GM21825 (cell line): ENCODE results near the gene PARP2.
"Not testable (repeated sequence)": the region's sequence is repeated elsewhere in the genome, so short reads cannot be mapped to it uniquely, and the experiment has no call there.

Experiments
- ATAC-seq: cut with Tn5 transposase; IDR thresholded peaks from one replicate; pipeline ENCODE4 v1.9.1; 2021; ENCODE audit warnings: mild to moderate bottlenecking, moderate library complexity; ENCODE audit not compliant: unreplicated experiment

PARP2 gene, protein sequence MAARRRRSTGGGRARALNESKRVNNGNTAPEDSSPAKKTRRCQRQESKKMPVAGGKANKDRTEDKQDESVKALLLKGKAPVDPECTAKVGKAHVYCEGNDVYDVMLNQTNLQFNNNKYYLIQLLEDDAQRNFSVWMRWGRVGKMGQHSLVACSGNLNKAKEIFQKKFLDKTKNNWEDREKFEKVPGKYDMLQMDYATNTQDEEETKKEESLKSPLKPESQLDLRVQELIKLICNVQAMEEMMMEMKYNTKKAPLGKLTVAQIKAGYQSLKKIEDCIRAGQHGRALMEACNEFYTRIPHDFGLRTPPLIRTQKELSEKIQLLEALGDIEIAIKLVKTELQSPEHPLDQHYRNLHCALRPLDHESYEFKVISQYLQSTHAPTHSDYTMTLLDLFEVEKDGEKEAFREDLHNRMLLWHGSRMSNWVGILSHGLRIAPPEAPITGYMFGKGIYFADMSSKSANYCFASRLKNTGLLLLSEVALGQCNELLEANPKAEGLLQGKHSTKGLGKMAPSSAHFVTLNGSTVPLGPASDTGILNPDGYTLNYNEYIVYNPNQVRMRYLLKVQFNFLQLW

DNA sequence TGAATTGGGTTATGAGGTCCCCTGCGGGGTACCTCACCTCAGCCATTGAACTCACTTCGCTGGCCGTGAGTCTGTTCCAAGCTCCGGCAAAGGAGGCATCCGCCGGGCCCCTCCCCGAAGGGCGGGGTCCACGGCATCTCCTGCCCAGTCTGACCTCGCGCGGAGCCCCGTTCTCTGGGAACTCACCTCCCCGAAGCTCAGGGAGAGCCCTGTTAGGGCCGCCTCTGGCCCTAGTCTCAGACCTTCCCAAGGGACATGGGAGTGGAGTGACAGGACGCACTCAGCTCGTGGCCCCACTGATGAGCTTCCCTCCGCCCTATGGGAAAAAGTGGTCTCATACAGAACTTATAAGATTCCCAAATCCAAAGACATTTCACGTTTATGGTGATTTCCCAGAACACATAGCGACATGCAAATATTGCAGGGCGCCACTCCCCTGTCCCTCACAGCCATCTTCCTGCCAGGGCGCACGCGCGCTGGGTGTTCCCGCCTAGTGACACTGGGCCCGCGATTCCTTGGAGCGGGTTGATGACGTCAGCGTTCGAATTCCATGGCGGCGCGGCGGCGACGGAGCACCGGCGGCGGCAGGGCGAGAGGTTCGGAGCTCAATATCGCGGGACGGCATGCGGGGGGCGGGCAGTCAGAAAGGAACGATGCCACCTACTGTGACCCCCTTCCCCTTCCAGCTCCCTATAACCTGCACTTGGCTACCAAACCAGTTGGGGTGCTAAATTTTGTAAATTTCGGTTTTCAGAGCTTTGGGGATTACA lies at the start of gene PARP2:
Gene PARP2, plus strand, starts transcription at position 544 of the 770 bp plus-strand sequence. Its CDS starts 7 bp downstream, at position 551.
- peak; percentile 94 for ATAC-seq

DNA sequence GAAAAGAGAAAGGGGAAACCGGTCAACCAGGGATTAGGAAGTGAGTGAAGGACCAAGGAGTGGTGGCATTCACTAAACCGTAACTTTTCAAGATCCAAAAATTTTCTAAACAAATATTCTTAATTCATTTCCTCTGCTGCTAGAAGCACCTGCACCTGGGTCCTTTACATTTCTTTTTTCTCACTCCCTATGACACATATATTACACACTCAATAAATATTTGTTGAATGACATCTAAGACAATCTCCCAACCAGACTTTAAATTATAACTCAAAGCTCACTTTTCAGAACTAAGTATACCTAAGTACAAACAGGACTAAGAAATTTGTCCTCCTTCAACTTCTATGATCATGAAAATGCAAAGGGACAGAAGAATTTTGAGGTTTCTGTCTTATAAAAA lies 48.8 kb upstream of the PARP2 start:
- no peak for ATAC-seq

DNA sequence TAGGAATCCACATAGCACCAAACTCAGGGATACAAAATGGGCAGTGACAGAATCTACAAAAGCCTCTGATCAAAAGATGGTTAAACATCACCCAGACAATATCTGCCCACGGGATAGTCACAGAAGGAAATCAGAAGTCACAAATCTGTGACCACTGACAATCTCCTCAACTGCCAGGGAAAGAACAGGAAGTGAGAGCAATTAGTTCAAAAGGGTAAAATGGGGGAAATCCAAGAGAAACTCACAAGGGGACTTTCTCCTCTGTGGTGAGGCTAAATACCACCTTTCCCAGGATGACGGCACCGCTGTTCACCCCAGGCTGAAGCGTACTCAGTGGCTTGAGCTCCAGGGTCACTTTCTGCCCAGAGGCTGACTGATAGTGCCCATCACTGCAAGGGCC lies 48.4 kb upstream of the PARP2 start:
- peak; percentile 85 for ATAC-seq

DNA sequence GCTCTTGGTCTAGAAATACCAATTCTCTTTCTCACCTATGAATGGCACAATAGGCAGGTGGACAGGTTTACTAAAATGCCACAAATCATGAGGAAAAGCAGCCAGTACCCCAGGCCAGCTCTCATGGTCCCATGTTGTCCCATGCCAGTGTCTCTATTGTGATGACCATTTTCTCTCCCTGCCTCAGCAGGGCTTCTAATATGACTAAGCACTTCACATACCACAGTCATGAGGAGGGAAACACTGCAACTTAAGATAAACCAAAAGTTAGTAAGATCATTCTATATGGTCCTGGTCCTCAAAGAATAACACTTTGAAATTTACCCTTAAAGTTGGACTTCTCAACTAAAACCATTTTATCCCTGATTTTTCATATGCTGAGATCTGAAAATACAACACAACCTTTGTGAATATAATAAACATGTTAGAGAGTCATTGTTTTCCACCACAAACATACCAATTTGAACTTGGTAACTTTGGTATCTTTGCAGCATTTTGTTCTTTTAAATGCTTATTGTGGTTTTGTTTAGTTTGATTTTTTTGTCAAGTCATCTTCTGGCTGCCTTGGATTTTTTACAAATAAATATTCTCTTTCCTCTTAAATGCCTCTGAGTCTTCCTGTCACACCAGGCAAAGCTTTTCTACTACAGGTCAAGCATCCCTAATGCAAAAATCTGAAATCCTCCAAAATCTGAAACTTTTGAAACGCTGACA lies 41.2 kb upstream of the PARP2 start:
- ATAC-seq, result no peak

DNA sequence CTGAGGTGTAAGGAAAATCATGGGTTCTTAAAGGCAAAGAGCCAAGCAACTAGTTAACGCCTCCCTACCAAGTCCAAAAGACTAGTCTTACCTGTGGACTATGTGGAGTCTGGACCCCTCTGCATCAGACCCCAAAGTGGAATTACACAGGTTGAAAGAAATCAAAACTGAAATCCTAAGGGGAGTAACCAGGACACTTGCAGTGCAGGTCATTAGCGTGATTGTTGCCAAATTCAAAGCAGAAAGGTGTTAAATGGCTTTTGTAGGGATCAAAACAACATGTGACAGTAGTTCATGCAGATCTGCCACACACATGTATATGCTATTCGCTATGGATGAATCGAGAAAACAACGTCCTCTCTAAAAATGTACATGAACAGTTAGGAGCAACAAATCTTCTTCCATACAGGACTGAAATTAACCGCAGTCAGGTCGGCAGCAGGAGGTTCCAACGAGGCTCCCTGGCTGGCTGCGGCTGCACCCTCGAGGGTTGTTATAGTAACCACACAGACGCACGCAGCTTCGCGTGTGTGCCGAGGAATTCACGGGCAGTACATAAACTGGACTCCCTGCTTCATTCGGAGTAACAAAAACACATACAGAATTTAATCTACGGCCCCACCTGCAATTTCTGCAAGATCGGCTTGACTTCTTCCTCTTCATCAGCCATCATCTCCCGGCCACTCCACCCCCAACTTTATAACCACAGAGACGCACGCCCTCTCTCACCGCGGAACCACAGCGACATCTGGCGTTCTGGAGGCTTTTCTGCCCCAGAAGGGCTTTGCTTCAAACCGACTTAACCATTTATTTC lies 38.0 kb upstream of the PARP2 start, which contains the start of gene TTC5:
Gene TTC5, minus strand, starts transcription at position 687 of the 814 bp plus-strand sequence. Its CDS starts 14 bp downstream, at position 673.
- peak; percentile 82 for ATAC-seq

DNA sequence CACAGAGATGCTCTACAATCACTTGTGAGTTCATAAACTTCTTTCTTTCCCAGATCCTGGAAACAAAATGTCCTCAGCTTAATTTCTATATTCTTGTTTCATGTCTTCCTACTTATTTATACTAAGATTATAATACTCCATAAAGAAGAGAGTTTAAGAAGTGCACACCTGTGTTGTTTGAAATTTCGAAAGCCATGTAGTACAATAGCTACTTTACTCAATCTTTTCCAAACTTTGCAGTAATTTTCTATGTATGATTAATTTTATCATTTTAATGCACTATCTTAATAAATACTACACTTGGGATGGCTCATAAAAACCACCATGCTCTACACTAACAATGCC lies 37.4 kb upstream of the PARP2 start:
- no peak for ATAC-seq

DNA sequence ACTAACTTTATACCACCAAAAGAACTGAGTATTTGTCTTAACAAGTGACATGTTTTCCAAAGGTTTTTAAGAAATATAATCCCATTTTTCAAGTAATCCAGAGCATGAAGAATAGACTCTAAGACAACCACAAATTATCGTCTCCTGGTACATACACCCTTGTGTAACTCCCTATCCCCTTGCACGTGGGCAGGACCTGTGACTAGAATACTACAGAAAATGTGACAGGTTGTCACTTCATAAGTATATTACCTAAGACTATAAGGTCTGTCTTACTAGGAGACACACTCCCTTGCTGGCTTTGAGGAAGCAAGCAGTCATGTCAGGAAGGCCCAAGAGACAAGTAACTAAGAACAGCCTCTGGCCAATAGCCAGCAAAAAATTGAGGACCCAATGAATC lies 29.4 kb upstream of the PARP2 start:
- no peak for ATAC-seq

DNA sequence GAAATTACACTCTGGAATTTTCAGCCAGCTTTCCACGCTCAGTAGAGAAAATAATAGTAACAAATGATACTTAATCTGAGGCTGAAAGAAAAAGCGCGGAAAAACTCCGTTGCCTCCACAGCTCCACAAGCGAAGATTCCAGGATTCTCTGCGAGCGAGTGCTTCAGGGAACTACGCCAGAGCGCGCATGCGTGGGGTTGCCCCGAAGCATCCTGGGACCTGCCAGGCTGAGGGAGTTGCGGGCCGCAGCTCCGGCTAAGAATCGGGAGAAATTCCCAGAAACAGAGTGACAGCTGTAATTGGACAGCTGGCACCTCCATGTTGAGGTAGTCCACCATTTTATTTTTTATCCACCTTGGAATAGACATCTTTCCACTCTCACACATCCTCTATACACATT lies 25.7 kb upstream of the PARP2 start:
- no peak for ATAC-seq

DNA sequence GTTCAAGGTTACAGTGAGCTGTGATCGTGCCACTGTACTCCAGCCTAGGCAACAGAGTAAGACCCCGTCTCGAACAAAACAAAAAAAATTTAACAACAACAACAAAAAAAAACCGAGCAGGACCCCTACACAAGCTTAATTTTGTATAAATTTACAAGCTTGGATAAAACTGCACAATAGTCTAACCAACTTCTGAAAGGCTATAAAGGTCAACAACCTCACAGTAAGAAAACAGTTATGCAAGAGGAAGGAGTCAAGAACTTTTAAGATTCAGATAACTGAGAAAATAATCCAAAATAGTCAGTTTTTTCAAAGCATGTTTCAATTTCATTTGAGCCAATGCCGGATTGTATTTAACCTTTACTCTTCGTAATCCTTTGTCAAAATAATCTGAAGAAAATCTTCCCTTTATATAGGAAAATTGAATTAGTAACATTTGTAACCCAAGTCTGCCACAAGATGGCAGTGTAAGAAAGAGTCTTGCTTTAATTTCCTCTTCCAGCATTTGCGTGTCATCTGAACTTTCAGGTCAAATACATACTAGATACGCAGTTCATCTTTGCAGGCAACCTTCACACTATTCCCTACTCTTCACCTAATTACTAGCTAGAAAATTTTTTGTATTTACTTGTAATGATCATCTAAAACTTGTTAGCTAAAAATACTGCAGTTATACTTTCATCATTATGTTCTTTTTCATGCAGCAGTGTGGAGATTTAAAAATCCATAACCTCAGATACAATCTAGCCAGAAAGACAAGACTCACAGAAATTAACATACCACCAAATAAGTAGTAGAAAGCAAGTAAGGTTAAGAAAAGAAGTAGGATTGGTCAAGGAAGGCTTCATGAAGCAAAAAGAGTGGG lies 16.2 kb upstream of the PARP2 start:
- ATAC-seq, result no peak

DNA sequence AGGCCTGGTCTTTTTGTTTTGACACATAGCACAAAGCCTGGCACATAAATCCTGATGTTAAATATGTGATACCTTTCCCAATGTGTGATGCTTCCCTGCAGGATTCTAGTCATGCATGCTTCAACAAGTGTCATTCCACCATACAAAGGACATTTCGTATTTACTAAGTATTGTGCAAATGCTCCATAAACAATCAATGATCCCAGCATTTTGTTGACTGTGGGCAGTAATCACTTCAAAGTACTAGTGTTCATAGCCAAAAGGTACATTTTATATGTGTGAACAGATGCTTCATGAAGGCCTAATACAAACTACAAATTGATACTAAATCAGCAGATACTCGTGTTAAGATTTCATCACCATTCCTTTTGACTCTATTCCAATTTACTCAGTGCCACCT lies 14.7 kb upstream of the PARP2 start:
- ATAC-seq, result no peak

DNA sequence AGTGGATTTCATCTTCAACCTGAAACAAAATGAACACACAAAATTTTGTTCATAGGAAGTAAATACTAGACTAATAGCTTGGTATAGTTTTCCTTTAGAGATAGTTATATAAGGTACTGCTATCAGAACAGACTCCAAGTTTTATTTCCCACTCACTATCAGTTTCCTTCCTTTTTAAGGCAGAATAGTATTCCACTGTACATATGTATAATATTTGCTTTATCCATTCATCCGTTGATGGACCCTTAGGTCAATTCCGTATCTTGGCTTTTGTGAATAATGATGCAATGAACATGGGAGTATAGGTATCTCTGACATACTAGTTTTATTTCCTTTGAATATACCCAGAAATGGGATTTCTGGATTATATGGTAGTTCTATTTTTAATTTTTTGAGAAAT lies 14.1 kb upstream of the PARP2 start:
- no peak for ATAC-seq

DNA sequence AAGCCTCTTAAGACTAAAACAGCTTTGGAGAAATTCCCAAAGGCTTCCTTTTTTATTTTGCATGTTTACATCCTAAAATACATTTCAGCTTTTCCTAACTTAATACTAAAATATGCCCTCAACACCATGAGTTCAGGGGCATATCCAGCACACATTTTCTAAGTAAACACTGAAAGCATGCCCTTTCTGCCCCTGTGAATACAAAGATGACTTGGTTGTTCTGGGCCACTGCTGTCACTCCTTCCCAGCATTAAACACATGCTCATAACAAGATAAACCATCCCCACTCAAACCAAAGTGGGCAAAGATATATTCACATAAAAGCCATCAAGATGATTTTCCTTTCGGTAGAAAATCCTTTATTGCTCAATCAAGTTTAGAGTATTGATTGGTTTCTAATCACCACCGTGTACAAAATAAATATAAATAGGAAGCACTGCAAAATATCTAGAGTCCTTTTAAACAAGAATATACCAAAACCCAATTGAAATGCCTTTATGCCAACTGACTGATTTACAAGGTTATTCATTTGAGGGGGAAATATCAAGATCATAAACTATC lies 12.3 kb upstream of the PARP2 start:
- ATAC-seq, result no peak

DNA sequence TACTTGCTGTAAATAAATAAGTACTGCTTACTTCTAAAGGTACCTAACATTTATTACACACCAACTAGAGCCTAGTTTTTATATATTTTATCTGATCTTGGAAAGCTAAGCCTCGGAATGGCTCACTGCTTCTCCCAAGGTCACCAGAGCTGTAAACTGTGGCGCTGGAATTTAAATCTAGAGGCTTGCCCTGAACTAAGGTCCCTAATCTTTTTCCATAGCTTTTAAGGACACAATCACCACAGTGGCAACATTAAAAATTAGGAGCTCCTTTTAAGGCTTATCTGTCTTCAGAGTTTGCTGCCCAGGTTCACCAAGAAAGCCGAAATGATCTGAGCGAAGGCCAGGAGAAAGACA lies 11.0 kb upstream of the PARP2 start:
- ATAC-seq, result no peak

DNA sequence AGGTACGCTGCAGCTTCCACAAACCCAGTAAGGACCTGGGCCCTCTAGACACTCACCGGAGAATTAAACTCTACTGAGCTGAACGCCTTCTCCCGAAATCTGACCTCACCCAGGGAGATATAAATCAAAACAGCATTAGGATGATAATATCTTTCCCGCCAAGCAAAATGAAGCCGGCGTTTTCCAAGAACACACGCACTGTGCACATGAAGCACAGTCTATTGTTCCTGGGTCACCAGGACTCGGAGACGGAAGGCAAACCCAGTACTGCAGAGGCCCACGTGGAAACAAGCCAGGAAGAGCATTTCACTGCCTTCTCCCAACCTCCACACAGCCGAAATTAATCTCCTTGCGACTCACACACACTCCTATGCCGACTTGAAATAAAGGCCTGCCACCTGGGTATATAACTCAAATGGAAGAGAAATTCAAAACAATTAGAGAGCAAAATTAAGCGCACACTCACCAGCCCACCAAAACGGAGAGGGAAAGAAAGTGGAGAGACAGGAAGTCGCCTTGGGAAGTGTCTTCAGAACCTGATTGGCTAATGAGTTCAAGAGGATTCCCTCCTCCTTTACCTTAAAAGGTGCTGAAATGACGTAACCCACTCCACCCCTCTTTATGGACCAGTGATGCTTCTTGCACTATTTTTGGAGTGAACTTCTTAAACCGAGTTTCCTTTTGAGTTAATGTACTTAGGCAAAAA lies 10.5 kb upstream of the PARP2 start, which contains the start of gene CCNB1IP1:
Gene CCNB1IP1, minus strand, starts transcription at position 492 of the 706 bp plus-strand sequence. CDS start 16,756 bp downstream, outside the sequence.
- peak; percentile 92 for ATAC-seq

DNA sequence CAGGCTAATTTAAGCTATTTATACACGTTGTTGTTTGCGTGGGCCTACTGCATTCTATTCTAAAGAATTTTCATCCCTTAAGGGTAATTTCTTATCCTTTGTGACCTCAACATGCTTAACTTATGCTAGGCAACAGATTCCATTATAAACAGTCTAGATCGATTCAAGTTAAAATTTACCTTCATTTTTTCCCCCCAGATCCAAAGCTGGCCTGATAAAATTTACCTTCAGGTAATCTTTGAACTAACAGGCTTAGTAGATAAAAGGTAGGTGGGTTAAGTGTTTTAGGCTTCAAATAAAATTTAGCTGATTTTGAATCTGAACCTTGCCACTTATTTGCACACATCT lies 10.0 kb upstream of the PARP2 start:
- no peak for ATAC-seq

DNA sequence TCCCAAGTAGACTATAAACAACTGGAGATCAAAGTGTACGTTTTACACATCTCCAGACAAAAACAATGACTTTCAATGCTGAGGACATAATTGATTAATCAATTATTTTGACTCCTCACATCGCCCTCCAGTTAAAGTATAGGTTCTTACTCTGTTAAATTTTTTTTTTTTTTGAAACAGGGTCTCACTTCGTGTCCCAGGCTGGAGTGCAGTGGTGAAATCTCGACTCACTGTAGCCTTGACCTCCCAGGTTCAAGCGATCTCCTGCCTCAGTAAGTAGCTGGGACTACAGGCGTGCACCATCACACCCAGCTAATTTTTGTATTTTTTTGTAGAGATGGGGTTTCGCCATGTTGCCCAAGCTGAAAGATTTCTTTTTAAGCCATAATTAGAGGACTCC lies 9.4 kb upstream of the PARP2 start:
- ATAC-seq, result no peak

DNA sequence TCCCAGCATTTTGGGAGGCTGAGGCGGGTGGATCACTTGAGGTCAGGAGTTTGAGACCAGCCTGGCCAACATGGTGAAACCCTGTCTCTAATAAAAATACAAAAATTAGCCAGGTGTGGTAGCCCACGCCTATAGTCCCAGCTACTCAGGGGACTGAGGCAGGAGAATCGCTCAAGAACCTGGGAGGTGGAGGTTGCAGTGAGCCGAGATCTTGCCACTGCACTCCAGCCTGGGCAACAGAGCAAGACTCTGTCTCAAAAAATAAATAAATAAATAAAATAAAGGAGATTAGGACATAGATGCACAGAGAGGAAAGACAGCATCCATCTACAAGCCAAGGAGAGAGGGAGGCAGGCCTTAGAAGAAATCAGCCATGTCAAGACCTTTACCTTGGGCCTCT lies 2.4 kb upstream of the PARP2 start:
- ATAC-seq, result not testable (repeated sequence)

DNA sequence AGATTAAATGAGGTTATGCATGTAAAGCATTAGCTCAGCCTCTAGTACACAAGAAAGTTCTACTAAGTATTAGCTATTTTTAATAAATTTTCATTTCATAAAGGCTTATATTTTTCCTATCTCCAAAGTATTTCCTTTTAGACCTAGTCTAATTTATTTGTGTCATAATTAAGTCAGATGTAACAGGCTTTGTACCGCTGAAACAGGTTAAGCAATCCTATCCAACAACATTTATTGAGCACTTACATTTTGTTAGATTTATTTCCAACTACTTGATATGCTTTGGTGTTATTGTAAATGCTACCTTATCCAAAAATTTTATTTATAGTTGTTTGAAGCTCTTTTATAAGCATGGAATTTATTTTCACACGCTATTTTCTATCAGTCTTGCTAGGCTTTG lies 1.8 kb upstream of the PARP2 start:
- no peak for ATAC-seq

DNA sequence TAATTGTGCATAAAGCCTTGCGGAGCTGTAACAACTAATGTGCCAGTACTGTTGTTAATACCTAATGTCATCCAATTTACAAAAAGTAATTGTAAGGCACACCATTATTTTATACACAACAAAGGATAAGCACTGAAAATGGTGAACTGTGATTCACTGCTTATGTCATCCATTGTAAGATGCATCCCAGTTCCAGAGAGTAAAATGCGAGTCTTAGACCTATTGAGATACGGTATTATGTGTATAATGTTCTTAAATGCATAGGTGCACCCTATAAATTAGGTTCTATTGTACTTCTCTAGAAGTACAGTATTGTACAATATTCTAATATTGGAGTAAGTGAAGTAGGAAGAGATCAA lies 406 bp downstream of the PARP2 start:
- ATAC-seq, result no peak
